ENCODE data around the gene PRSS56.

Gene PRSS56

DNA sequence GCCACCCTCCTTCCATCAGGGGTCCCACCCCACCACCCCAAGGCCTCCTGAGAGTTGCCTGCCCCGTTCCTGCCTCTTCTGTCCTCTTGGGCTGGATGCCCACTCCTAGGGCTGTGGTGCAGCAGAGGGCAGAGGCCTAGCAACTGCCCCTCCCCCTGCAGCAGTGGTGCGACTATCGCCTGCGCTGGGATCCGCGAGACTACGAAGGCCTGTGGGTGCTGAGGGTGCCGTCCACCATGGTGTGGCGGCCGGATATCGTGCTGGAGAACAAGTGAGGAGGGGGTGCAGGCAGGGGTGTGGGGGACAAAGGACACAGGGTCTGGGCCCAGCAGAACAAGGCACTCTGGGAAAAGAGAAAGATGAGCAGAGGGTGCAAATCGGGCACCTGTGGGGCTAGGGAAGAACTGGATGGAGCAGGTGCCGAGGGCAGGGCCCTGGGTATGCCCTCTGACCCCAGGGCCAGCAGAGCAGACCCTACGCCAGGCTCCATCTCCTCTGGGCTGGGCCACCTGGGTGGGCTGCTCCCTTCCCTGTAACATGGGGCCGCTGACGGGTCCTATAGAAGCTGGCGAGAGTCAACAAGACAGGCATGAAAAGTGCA lies 20.4 kb downstream of the PRSS56 start:
- DNase-seq (ENCODE audit: low read depth in 2 of 3, low spot score in 2 of 3): no peak

DNA sequence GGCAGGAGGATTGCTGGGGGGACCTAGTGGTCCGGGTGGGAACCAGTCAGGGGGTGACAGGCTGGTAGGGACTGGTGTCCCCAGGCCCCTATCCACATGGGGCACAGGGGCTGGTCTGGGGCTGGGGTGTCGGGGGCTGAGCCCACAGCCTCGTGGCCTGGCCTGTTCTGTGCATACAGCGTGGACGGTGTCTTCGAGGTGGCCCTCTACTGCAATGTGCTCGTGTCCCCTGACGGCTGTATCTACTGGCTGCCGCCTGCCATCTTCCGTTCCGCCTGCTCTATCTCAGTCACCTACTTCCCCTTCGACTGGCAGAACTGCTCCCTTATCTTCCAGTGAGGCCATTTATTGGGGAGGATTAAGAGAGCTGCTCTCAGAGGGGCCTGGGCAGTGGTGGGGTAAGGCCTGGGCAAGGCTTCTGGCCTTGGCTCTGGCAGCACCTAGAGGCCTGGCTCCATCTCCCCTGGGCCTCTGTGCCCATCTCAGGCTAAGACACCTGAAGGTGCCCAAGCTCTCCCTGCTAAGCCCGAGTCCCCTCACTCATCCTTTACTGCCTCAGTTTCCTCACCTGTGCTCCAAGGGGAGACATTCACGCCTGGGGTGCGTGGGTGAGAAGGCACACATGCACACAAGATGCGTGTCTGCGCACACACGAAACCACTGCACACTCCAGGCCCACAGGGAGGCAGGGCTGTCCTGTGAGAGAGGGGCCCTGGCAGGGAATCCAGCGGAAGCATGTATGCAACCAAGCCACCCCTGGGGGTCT lies 21.2 kb downstream of the PRSS56 start:
- DNase-seq (ENCODE audit: low read depth in 2 of 3, low spot score in 2 of 3): no peak

GRCh38 chr2:232541961-232542714 lies 21.9 kb downstream of the PRSS56 start:
- DNase-seq (ENCODE audit: low read depth in 2 of 3, low spot score in 2 of 3): no peak

DNA sequence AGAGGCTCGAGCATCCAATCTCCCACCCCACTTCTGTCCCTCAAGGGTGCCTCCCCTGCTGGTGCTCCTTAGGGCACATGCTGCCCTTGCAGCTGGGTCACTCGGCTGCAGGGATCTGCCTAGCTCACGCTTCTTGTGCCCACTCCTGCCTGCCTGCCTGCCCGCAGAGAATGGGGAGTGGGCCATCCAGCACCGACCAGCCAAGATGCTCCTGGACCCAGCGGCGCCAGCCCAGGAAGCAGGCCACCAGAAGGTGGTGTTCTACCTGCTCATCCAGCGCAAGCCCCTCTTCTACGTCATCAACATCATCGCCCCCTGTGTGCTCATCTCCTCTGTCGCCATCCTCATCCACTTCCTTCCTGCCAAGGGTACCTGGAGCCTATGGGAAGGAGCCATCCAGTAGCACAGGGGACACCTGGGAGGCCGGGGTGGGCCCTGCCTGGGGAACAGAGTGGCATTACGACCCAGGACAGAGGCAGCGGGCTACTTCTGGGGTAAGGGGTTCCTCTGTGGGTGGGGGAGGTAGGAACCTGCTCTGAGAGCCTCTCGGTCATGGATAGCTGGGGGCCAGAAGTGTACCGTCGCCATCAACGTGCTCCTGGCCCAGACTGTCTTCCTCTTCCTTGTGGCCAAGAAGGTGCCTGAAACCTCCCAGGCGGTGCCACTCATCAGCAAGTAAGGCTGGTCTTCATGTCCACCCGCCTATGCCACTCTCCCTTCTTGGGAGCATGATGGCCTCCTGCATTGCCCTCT lies 22.7 kb downstream of the PRSS56 start:
- DNase-seq (ENCODE audit: low read depth in 2 of 3, low spot score in 2 of 3): no peak

GRCh38 chr2:232543491-232543890 lies 23.3 kb downstream of the PRSS56 start:
- no peak for DNase-seq (ENCODE audit: low read depth in 2 of 3, low spot score in 2 of 3)

DNA sequence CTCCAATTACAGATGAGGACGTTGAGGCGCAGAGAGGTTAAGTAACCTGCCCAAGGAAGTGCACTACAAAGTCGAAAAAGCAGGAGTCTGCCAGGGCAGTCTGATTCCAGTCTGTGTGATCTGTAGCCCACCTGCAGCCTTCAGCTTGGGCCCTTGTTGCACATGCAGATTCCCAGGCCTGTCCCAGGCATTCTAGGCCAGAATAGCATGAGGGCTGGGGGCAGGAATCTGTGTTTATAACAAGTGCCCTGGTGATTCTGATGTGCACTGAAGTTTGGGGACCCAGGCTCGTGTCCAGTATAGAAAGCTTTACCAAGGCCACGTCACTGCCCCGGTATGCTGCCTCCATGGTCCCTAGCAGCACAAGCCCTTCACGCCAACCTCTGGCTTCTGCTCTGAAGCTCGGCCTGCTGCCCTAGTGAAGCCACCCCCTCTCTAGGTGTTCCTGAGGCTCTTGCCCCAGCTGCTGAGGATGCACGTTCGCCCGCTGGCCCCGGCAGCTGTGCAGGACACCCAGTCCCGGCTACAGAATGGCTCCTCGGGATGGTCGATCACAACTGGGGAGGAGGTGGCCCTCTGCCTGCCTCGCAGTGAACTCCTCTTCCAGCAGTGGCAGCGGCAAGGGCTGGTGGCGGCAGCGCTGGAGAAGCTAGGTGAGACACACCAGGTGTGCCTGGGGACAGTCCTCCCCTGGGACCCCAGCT lies 23.9 kb downstream of the PRSS56 start:
- no peak for DNase-seq (ENCODE audit: low read depth in 2 of 3, low spot score in 2 of 3)

- DNase-seq (ENCODE audit: low read depth in 2 of 3, low spot score in 2 of 3): no peak
These were observed 24.5 kb downstream of the PRSS56 start for GRCh38 chr2:232544674-232545073.

DNA sequence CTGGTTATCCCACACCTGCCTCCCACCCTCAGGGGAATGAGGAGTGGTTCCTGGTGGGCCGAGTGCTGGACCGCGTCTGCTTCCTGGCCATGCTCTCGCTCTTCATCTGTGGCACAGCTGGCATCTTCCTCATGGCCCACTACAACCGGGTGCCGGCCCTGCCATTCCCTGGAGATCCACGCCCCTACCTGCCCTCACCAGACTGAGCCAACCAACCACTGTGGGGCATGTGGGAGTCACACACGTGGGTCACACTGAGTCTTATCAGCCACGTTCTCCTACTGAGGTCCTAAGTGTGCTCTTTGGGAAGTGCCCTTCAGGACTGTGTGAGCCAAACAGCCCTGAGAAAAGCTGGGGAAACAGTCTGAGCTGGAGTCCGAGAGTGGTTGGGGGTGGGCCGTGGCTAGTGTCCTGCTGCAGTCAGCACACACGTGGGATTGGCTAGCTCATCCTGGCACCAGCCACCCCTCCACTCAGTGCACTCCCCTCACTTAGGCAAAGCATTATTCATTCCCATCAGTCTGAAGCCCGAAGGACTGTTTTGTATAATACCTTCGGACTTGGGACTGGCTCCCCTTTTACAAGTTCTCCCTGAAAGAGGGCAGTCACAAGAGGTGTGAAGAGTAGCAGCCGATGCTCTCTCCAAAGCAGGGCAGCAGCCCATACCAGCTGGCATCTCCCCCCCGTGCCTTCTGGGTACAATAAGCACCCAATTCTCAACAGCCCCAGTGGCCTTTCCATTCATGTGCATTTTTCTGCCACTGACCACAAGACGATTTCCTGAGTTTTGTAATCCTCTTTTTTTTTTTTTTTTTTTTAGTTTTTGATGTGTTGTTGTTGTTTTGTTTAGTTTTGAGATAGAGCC lies 25.6 kb downstream of the PRSS56 start:
- no peak for DNase-seq (ENCODE audit: low read depth in 2 of 3, low spot score in 2 of 3)

DNA sequence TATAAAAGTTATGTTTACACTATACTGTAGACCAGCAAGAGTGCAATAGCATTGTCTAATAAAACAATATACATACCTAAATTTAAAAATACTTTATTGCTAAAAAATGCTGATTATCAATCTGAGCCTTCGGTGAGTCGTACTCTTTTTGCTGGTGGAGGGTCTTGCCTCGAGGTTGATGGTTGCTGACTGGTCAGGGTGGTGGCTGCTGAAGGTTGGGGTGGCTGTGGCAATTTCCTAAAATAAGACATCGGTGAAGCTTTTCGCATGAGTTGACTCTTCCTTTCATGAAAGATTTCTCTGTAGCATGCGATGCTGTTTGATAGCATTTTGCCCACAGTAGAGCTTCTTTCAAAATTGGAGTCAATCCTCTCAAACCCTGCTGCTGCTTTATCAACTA lies 27.8 kb downstream of the PRSS56 start:
- no peak for DNase-seq (ENCODE audit: low read depth in 2 of 3, low spot score in 2 of 3)

DNA sequence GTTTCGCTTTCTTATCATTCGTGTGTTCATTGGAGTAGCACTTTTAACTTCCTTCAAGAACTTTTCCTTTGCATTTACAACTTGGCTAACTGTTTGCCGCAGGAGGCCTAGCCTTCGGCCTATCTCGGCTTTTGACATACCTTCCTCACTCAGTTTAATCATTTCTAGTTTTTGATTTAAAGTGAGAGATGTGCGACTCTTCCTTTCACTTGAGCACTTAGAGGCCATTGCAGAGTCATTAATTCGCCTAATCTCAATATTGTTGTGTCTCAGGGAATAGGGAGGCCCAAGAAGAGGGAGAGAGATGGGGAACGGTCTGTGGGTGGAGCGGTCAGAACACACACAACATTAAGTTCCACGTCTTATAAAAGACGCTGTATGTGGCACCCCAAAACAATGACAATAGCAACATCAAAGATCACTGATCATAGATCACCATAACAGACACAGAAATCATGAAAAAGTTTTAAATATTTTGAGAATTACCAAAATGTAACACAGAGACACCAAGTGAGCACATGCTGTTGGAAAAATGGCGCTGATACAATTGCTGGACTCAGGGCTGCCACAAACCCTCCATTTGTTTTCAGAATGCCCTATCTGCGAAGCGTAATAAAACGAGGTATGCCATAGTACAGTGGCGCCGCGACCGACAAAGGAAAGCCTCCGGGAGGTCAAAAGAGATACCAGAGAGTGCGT lies 29.6 kb downstream of the PRSS56 start:
- no peak for DNase-seq (ENCODE audit: low read depth in 2 of 3, low spot score in 2 of 3)

GRCh38 chr2:232550354-232551249 lies 30.4 kb downstream of the PRSS56 start, which contains the start of the genes EIF4E2 and TIGD1:
TSS of gene EIF4E2 (plus strand) at chr2:232550689. CDS start at chr2:232550725, 36 bp downstream.
TSS of gene TIGD1 (minus strand) at chr2:232550557. CDS start at chr2:232549882, 675 bp downstream.
- peak; percentile 72 to 83 (median 81) for DNase-seq (ENCODE audit: low read depth in 2 of 3, low spot score in 2 of 3)

- no peak for DNase-seq (ENCODE audit: low read depth in 2 of 3, low spot score in 2 of 3)
These were observed 31.1 kb downstream of the PRSS56 start for GRCh38 chr2:232551250-232551638.

- no peak for DNase-seq (ENCODE audit: low read depth in 2 of 3, low spot score in 2 of 3)
These were observed 31.6 kb downstream of the PRSS56 start for GRCh38 chr2:232551776-232552175.

- no peak for DNase-seq (ENCODE audit: low read depth in 2 of 3, low spot score in 2 of 3)
These were observed 36.2 kb downstream of the PRSS56 start for GRCh38 chr2:232556426-232556825.

GRCh38 chr2:232562515-232563151 lies 42.4 kb downstream of the PRSS56 start:
- DNase-seq (ENCODE audit: low read depth in 2 of 3, low spot score in 2 of 3): no peak

- DNase-seq (ENCODE audit: low read depth in 2 of 3, low spot score in 2 of 3): no peak
These were observed 43.4 kb downstream of the PRSS56 start for GRCh38 chr2:232563580-232563979.

DNA sequence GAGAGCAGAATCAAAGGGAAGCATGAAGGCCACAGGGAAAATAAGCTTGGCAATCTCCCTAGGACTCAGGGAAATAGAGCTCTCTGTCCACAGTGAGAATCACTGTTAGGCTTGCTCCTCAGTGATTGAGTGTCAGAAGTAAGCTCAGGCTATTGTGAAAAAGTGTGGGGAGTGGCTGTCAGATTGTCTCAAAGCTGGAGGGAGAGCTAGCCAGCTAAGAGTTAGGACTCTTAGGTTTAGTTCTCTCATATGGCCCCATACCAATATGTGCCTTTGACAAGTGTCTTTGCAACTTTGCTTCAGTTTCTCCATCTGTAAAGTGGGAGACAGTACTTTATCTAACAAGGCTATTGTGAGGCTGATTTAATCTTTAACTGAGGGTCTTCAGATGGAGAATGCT lies 47.5 kb downstream of the PRSS56 start:
- DNase-seq (ENCODE audit: low read depth in 2 of 3, low spot score in 2 of 3): no peak

DNA sequence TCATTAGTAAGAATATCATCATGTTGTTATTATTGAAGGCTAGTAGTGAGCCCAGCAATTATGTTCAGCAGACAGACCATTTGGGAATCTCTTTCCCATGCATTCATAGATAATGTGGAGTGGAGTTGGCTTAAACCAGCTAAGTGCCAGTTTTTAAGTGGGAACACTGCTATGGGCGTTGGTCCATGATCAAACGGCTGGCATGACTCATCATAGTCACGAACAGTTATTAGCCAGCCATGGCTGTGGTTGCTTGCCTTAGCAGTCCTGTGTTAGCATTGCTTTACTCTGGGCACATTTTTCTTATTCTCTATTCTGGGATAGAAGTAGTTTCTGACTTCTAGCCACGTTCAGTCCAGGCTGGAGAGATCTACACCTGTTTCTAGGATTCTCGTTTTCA lies 48.0 kb downstream of the PRSS56 start:
- DNase-seq (ENCODE audit: low read depth in 2 of 3, low spot score in 2 of 3): no peak
